ENCODE measurements around the gene ALX3.

The ALX3 gene

GRCh38 chr1:110088739-110089316 lies 18.4 kb upstream of the ALX3 start:
- TF ChIP-seq FOXP2 (optimal IDR thresholded peaks at IDR 0.05; ENCODE audit: borderline replicate concordance, extremely low read depth, extremely low read length, insufficient read depth) (no peak), SIN3A (IDR thresholded peaks at IDR 0.05; ENCODE audit: borderline replicate concordance, insufficient read depth, low read length) (no peak), TAF1 (IDR thresholded peaks at IDR 0.05; ENCODE audit: borderline replicate concordance, insufficient read depth, low read length) (no peak), POLR2AphosphoS5 (IDR thresholded peaks at IDR 0.05; ENCODE audit: low read depth, low read length) (no peak)
- TF ChIP-seq, protein P1, sequence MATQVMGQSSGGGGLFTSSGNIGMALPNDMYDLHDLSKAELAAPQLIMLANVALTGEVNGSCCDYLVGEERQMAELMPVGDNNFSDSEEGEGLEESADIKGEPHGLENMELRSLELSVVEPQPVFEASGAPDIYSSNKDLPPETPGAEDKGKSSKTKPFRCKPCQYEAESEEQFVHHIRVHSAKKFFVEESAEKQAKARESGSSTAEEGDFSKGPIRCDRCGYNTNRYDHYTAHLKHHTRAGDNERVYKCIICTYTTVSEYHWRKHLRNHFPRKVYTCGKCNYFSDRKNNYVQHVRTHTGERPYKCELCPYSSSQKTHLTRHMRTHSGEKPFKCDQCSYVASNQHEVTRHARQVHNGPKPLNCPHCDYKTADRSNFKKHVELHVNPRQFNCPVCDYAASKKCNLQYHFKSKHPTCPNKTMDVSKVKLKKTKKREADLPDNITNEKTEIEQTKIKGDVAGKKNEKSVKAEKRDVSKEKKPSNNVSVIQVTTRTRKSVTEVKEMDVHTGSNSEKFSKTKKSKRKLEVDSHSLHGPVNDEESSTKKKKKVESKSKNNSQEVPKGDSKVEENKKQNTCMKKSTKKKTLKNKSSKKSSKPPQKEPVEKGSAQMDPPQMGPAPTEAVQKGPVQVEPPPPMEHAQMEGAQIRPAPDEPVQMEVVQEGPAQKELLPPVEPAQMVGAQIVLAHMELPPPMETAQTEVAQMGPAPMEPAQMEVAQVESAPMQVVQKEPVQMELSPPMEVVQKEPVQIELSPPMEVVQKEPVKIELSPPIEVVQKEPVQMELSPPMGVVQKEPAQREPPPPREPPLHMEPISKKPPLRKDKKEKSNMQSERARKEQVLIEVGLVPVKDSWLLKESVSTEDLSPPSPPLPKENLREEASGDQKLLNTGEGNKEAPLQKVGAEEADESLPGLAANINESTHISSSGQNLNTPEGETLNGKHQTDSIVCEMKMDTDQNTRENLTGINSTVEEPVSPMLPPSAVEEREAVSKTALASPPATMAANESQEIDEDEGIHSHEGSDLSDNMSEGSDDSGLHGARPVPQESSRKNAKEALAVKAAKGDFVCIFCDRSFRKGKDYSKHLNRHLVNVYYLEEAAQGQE (IDR thresholded peaks at IDR 0.05; ENCODE audit: insufficient read depth in 1 of 2, low read depth in 2 of 2, low read length in 2 of 2), result no peak

DNA sequence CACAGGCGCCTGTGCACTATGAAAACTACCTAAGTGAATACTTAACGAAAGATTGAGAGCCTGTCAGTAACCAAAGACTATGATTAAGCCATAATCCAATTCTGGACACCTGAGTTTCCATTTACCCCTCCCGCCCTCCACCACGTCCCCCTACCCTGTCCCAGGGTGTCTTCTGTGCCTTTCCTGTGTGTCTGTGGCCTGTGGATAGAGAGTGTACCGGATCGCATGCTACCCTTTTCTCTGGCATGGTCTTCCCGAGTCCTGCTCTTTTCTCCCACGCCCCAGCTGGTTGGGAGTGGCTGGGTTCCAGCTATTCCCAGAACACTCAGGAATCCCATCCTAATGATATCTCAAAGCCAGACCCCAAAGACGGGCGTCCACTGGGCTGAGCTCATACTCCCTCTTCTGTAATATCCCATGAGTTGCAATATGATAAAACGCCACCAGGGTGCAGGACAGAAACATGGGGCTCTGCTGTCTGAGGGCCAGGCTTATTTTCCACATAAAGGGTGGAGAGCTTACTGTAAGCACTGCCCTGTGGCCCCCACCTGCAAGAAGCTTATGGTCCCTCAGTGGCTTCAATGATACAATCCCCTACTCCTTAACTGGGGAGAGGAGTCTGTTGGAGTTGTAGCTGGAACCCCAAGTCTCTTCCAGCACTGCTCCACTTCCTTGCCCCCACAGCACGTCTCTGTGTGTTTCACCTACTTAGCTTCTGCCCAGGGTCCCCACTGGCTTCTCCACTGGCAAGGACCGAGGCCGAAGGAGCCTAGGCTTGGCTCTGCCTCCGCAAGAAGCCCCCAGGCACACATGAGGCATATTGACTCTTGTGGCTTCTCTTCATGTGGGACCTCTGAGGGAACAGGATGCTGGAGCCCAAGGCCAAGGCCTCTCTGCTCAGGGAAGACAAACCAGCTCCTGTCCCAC lies 17.6 kb upstream of the ALX3 start:
- TF ChIP-seq FOXP2 (optimal IDR thresholded peaks at IDR 0.05; ENCODE audit: borderline replicate concordance, extremely low read depth, extremely low read length, insufficient read depth), result no peak
- no peak for TF ChIP-seq SIN3A (IDR thresholded peaks at IDR 0.05; ENCODE audit: borderline replicate concordance, insufficient read depth, low read length)
- TF ChIP-seq, protein P1 (IDR thresholded peaks at IDR 0.05; ENCODE audit: insufficient read depth in 1 of 2, low read depth in 2 of 2, low read length in 2 of 2), result no peak
- no peak for TF ChIP-seq POLR2AphosphoS5 (IDR thresholded peaks at IDR 0.05; ENCODE audit: low read depth, low read length)
- TF ChIP-seq TAF1 (IDR thresholded peaks at IDR 0.05; ENCODE audit: borderline replicate concordance, insufficient read depth, low read length), result no peak

DNA sequence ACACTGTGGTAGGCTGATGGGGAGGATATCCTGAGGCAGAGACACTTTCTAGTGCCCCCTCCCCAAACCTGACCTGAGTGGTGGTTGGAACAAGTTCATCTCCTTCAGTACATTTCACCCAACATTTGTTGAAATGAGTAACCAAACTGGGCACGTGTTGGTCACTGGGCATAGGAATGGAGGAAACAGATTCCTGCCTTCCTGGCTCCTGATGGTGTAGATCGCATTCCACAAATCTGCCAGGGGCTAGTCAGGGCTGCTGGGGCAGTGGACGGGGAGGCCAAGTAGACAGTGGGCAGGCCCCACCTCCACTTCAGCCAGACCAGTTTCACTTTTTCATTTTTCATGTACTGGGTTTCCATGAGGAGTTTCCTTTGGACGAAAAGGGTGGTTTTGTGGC lies 16.5 kb upstream of the ALX3 start:
- TF ChIP-seq POLR2AphosphoS5 (IDR thresholded peaks at IDR 0.05; ENCODE audit: low read depth, low read length) (no peak), SIN3A (IDR thresholded peaks at IDR 0.05; ENCODE audit: borderline replicate concordance, insufficient read depth, low read length) (no peak), TAF1 (IDR thresholded peaks at IDR 0.05; ENCODE audit: borderline replicate concordance, insufficient read depth, low read length) (no peak), FOXP2 (optimal IDR thresholded peaks at IDR 0.05; ENCODE audit: borderline replicate concordance, extremely low read depth, extremely low read length, insufficient read depth) (no peak)
- TF ChIP-seq, protein P1 (IDR thresholded peaks at IDR 0.05; ENCODE audit: insufficient read depth in 1 of 2, low read depth in 2 of 2, low read length in 2 of 2), result no peak

DNA sequence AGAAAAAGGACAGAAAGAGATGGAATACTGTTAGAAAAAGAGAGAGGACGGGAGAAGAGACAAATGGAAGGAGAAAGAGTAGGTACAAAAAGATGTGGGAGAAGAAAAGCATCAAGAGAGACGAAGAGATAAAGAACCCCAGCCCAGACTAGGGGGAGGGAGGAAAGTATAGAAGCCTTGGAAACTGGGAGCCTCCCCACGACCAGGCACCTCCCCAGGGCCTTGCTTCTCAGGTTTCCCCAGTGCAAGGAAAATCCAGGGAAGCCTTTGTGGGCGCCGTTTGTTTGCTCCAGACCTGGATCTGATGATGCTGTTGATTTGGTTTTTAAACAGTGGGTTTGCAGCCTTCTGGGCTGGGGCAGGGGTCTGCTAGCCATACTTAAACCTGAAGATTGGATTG lies 15.2 kb upstream of the ALX3 start:
- TF ChIP-seq FOXP2 (optimal IDR thresholded peaks at IDR 0.05; ENCODE audit: borderline replicate concordance, extremely low read depth, extremely low read length, insufficient read depth) (no peak), SIN3A (IDR thresholded peaks at IDR 0.05; ENCODE audit: borderline replicate concordance, insufficient read depth, low read length) (no peak), TAF1 (IDR thresholded peaks at IDR 0.05; ENCODE audit: borderline replicate concordance, insufficient read depth, low read length) (no peak), POLR2AphosphoS5 (IDR thresholded peaks at IDR 0.05; ENCODE audit: low read depth, low read length) (no peak)
- TF ChIP-seq, protein P1 (IDR thresholded peaks at IDR 0.05; ENCODE audit: insufficient read depth in 1 of 2, low read depth in 2 of 2, low read length in 2 of 2), result no peak

Data from PFSK-1 (cell line).